GOT3 (cell line): ENCODE results near the gene DEPP1.

Source experiments
- DNase-seq: peaks from one replicate; lab custom pipeline; 2025; ENCODE audit warnings: mixed read lengths; lab: John Stamatoyannopoulos, UW

Gene DEPP1

DNA sequence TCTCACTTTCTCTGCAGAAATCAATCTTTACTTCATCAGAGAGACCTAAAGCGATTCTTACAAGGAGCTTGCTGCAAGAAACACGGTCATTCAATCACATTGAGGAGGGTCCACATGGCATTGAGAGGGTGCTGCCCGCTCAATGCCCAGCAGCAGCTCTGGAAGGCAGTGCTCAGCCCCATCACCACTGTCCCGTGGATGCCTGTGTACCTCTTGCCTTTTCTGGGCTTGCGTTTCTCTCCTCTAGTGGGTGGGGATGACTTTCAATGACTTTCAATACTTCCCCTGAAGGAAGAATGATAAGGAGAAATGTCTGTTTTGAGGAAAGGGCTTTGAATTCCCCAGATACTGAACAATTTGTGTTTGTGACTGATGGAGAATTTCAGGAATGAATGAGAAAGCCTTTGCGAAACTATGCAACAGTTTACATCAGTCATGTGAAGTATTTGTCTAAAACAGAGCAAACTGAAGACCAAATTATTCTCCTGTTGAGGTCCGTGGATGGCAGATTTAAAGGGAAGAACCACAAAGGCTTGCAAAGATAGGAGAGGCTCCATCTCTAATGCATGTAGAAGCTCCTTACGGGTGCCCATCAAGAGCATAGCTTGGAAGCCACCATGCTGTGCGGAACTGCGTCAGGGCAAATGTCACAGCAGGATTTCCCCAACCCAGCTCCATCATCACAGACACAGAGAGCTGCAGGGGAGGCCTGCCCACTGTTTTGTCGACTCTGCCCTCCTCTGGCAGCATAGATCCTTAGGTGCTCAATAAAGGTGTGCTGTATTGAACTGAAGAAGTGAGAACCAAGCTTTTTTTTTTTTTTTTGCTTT, 15.5 kb upstream of the DEPP1 start:
- no peak for DNase-seq

DNA sequence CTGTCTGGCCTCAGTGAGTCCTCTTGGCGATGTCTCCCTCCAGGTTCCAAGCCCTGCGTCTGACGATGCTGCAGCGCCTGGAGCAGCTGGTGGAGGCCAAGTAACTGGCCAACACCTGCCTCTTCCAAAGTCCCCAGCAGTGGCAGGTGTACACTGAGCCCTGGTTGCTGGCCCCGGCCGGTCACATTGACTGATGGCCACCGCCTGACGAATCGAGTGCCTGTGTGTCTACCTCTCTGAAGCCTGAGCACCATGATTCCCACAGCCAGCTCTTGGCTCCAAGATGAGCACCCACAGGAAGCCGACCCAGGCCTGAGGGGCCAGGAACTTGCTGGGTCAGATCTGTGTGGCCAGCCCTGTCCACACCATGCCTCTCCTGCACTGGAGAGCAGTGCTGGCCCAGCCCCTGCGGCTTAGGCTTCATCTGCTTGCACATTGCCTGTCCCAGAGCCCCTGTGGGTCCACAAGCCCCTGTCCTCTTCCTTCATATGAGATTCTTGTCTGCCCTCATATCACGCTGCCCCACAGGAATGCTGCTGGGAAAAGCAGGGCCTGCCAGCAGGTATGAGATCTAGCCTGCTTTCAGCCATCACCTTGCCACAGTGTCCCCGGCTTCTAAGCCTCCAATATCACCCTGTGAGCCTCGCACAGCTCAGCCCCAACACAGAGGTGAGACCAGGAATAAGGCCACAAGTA, 14.8 kb upstream of the DEPP1 start:
- DNase-seq, result no peak

DNA sequence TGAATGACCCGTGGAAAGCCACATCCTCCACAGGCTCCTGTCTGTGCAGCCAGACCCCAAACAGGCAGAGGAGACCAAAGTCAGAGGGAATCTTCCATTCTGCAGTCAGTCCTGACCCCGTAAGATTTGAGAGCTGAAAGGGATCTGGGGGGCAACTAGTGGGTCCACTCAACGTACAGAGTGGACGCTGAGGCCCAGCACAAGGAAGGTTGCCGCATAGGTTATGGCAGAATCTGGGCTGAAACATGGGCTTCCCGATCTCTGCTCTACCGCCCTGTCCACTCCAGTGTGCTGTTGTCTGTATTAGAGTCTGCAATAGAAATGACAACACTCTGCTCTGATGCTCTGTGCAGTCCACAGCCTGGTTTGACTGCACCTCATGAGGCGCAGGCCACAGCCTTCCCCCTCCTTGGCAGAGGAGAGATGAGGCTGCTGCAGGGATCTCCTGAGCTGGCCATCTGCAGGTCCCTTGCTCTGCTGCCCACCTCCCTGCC, 14.2 kb upstream of the DEPP1 start:
- no peak for DNase-seq

DNA sequence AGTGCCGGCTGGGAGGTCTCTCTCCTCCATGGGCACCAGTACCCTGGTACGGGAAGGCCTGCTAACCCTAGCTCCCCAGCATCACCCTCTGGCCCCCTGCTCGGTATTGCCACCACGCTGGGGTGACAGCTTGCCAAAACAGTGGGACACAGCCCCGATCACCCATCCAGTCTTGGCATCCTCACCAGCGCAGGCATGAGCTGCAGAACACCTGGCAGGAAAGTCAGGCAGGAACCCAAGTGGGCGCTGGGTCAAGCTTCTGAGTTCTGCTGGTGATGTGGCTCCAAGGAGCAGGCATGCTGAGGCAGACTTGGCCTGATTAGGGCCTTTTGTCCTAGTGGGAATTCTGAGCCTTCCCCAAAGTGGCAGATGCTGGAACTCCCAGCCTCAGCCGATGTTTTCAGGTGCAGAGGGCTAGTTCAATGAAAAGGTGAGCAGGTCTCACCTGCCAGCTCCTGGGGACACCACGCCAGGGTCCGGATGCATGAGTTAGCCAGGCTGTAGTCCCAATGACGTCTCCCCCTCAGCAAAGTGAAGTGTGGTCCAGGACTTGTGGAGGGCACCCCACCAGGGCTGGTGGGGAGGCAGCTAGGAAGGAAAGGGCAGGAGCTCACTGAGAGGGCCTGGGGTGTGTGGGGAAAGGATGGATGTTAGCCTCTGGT, 13.6 kb upstream of the DEPP1 start:
- no peak for DNase-seq

DNA sequence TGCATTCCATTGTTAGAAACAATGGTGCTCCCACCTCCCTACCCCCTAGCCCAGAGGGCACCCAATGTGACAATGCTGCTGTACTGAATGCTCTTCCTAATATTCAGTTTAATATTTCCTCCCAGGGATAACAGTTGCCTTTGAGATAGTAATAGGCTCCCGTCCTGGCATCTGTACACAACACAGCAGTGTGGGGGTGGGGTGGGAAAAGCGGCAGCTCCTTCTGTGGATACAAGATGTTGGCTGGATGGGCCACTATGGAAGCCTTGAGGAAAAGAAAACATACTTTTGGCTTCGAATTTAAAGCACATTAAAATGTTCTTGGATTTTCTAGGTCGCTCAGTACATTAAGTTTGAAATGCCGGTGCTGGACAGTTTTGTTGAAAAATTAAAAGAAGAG, 13.0 kb upstream of the DEPP1 start:
- DNase-seq, result no peak

DNA sequence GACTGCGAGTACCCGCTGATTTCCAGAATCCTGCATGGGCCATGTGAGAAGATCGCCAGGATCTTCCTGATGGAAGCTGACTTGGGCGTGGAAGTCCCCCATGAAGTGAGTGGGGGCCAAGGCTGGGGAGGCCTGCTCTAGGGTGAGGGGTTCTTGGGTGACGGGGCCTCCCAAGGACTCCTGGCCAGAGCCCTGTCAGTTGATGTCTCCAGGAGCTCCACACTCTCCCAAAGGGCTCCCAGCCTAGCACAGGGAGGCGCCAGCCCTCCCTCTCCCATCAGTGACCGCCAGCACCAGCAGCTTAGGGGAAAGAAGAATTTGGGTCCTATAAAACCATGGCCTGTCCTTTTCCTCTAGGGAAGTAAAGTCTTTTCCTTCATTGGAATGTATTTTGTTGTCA, 12.4 kb upstream of the DEPP1 start:
- DNase-seq, result no peak

DNA sequence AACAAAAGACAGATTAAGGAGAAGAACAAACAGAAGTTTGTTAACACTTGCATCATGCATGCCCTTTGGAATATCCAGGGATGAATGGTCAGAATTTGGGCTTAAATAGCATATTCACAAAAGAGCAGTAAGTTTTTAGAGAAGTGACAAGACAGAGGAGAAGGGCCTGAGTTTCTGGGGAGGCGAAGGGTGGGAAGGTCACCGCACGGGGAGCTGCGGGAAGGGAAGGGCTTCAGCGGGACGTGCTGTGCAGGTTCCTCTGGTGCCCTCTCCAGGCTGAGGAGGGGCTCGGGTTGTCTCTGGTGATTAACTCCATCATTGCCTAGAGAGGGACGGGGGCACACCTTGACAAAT, 11.7 kb upstream of the DEPP1 start:
- DNase-seq, result no peak

DNA sequence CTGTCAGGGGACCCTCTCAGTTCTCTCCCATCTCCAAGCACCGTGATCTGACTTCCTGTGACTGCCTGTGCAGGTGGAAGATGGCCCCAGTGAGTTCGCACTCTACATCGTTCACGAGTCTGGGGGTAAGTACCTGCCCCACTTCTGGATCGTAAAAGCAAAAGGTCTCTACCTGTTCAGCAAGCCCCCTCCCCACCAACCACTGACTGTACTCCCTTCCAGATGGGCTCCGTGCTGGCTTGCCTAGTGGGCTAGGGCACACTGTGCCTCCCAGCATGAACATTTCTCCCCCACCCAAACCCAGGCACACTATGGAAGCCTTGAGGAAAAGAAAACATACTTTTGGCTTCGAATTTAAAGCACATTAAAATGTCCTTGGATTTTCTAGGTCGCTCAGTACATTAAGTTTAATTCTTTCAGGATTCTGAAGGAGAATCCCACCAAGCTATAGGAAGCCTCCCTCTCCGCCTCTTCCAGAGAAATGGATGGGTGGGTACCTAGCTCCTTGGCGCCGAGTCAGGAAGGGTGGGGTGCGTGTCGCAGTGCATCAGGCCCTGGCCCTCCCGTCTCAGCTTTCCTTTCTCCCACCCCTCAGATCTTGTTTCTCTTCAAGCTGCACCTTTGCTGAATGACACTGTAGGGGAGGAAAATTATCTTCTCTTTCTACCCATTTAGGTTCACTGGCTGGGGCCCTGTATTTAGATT, 11.1 kb upstream of the DEPP1 start:
- no peak for DNase-seq

DNA sequence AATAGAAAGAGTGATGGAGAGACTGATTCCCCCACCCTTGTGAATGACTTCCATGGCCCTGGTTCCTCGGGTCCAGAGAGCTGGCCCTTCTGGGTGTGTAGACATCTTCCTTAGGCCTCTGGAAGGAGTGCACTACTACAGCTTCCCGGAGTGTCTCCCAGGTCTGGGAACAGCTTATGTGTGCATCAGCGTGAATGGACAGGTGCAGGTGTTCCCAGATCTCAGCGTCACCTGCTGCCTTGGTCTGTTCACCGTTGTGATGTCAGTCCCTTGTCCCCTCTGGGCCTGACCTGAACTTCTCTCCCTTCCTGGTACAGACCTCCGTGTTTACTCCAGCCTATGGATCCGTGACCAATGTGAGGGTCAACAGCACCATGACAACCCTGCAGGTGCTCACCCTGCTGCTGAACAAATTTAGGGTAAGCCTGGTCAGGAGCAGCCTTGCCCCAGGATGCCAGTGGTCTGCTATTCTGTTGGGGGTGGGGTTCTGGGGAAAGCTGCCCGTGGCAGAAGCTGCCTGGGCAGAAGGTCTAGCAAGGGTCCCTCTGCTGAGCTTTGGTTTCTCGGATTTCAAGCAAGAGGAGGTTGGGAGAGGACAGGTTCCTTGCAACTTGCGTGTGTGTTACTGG, 10.5 kb upstream of the DEPP1 start:
- no peak for DNase-seq

DNA sequence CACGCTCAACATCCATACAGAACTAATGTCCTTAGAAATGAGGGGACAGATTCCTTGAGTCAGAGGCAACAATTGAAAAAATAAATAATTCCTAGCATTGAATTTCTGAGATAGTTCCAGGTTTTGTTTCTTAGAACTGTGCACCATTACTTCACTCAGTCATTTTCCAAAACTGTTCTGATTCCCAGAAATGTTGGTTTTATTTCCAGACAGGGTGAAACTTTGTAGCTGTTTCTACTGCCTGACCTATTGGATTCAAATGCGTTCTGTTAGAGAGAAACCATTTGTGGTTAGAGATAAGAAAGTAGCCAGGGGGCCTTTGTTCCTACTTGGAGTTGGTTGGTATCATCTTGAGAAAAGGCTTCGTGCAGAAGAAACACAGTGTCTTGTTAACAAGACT, 8.1 kb upstream of the DEPP1 start:
- DNase-seq, result no peak

DNA sequence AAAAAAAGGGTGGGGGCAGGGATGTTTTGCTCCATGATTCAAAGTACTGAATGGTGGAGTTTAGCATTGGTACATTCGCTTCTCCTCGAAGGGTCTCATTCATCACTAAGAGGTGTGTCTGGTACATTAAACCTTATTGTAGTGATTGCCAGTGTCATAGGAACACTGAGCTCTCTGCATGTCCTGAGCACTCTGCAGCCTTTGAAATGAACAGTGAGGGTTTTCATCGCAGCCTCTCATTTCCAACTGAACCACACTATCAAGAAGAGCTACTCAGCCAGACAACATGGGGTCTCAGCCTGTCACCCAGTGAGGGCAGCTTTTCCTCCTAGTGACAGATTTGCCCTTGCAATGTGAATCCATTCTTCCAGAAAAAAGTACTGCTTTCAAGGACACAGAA, 7.6 kb upstream of the DEPP1 start:
- no peak for DNase-seq

DNA sequence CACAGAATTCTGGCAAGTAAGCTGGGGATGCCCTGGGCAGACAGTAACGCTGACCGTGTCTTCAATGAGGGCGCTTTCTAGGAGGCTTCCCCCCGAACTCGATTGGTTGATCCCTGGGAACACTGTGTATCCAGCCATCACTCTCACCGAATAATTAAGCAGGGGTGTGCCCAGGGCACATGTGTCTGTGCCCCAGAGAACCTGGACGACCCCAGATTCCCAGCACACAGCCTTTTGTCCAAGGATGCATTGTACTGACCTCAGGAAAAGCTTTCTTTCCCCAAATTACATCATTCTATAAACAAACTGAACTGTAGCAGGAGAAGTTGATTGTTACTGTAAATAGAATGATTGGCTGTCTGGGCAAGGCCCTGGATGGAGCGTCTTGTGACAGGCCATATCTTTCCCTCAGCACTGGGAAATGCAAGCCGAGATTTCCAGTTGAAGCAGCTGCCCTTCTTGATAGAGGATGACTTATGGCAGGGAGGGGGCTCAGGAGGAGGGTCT, 6.6 kb upstream of the DEPP1 start:
- DNase-seq, result no peak

DNA sequence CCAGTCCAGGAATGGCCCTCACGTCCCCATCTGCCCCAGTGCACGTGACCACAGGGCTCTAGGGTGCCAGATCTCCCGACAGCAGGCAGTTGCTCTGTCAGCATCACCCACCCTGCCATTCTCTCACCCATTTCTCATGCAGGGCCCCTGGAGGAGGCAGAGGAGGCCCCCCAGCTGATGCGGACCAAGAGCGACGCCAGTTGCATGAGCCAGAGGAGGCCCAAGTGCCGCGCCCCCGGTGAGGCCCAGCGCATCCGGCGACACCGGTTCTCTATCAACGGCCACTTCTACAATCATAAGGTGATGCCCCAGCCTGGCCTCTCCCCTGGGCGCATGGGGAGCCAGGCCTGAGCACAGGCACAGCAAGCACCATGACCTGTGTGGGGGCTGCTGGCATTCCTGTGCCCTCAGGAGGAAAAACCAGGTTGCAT, 6.1 kb upstream of the DEPP1 start:
- DNase-seq, result no peak

DNA sequence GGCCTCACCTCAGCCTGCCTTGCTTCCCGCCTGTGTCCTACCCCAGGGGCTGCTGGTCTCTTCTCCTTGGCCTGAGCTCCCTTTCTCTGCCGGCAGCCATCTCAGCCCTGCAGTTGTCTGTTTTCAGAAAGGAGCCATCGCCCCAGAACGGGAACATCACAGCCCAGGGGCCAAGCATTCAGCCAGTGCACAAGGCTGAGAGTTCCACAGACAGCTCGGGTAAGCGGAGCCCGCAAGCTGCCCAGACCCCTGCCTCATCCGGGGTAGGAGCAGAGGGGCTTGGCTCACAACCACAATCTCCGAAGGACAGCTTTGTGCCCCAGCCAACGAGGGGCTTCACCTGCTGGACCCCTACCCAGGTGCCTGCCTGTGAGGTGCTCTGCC, 5.3 kb upstream of the DEPP1 start:
- DNase-seq, result no peak

DNA sequence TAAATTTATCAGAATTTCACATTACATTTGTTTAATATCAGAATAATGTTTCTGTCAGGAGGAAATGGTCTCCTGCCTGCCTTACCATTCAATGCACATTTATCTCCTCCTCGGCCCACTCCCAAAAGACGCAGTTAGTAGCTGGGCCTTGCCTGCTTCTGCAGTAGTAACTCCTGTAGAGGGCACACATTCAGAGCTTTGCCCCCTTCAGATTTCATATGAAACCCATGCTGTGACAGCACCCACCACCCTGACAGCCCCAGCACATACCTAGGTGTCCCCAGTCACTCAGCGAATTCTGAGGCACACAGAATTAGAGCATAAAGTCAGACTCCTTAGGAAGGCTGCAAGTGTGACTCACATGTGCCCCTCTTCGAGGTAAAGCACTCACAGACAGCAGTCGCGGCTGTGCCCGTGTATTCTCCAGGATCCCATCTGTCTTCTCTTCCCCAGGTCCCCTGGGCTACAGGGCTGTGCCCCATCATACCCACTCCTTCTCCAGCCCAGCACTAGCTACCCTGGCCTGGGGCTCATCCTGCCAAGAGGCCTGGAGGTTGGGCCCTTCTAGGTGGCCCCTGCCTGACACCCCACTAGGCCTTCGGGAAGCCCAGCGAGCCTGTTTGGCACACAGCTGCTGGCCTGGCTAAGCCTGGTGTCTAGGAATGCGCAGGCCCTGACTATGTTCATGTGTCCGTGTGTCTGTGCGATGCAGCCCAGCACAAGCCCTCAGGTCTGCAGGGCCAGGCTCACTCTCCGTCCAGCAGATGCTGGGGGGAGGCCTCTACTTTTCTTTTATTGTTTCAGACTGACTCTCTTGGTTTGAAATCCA, 4.7 kb upstream of the DEPP1 start:
- DNase-seq, result no peak

DNA sequence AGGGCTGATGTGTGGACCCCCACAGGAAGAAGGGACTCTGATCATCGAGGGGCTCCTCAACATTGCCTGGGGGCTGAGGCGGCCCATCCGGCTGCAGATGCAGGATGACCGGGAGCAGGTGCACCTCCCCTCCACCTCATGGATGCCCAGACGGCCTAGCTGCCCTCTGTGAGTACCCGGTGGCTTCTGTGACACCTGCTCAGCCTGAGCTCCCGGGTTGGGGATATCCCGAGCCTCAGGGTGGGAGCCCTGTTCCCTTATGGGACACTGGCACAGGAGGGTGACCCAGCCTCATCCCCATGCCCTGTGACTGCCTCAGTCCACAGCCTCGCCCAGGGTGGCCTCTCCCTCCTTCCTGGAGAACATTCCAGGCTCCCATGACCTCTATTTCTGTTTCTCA, 3.9 kb upstream of the DEPP1 start:
- no peak for DNase-seq

DNA sequence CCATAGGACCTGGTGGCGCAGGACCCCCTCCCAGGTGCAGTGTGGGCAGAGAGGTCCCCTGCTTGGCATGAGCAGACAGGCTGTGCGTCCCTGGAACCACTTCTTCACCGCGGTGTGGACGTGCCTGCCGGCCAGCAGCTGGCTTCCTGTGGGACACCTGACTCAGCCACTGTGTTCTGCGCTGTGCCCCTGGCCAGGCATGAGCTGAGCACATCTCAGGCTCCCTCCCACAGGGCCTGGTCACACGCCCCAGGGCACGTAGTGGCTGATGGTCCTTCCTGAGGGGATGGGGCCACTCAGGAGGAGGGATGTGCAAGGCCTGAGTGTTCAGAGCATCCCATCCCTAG, 3.5 kb upstream of the DEPP1 start:
- no peak for DNase-seq

DNA sequence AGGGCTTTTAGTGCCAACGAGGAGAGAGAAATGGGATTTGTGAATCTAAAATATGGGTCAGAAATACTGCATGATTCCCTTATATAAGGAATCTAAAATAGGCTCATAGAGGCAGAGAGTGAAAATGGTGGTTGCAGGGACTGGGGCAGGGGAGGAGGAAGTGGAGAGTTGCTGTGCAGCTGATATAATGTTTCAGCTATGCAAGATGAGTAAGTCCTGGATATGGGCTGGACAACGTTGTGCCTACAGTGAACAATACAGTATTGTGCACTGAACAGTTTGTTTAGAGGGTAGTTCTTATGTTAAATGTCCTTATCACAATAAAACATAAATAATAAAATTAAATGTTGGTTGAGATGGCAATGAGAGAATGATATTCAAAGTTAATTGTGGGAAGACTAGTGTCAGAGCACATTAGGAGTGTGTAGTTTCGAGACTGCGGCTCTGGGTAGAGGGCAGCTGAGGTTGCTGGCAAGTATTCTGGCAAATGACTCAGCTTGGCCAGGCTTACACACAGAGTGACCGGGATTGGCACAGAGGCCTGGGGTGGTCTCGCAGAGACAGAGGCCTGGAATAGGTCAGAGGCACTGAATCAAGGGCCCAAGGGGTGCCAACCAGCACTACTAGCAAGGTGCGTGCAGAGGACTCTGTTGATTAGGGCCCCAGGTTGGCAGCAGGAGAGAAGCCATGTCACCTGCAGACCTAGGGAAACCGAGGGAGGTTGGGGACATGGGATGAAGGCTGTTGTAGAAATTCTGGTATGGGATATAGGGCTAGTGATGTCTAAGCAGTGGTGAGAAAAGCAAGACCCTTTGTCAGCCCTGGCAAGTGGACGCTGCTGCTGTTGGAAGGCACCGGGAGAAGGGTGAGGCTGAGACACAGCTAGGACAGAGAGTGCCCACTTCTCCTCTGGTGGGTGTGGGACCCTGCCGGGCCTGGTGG, 2.8 kb upstream of the DEPP1 start:
- no peak for DNase-seq

DNA sequence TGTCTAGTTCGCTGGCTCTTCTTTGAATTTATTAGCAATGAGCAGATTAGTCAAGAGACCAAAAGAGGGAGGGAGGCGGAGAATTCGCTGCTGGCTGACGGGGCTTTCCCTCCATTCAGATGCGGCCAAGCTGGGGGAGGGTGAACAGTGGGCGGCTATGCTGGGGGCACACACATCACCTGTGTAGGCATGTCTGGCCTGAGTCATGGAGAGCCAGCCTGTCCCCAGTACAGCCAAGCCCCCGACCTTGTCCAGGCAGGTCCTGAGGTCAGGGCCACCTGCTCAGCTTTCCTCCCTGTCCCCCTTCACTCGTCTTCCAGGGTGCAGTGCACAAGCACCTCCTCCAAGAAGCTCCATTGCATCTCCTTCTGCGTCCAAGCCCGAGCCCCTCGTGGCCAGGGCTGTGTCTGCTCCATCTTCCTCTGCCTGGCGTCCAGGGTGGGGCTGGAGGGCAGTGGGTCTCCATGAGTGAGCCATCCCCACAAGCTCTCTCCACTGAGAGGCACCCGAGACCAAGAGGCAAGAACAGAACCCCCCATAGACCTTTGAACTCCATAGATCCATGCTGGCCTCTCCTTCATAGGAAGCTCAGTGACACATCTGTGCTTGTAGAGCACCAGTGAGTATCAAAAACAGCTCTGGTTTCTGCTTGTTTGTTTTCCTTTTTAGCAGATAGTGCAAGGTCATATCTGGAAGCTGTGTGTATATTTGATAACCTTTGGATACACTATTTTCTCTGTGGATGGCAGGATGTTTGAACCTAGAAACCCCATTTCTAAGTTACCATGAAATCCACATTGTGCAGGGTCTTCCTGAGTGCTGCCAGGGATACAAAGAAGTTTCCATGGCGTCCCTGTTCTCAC, 1.9 kb upstream of the DEPP1 start:
- DNase-seq, result no peak
